ENCODE measurements around the gene COL6A1. TPM values are rescaled to one million over a fixed set of nuclear protein-coding genes. Genes with fewer than 3 reads are reported as not detected.

Gene COL6A1
- total RNA-seq, 1 experiment from 2014 or later: 87.5 TPM

- Histone ChIP-seq H3K4me2 (ENCODE audit: low read length) (no peak overlapping the region), H3K9me3 (ENCODE audit: control insufficient read depth in 1 of 2, insufficient read depth in 1 of 2, low read depth in 1 of 2, low read length in 2 of 2) (no peaks in the 10 kb centered on the region), H2AFZ (ENCODE audit: low read depth, low read length, poor library complexity, severe bottlenecking) (no peak overlapping the region), H3K36me3 (ENCODE audit: control insufficient read depth in 1 of 2, insufficient read depth in 2 of 2, low read length in 2 of 2) (no peaks in the 10 kb centered on the region), H3K9ac (ENCODE audit: low read length) (no peak overlapping the region), H3K79me2 (ENCODE audit: insufficient read depth, low read length) (no peaks in the 10 kb centered on the region), H3K27ac (ENCODE audit: low read depth, low read length) (no peak overlapping the region), H3K9me2 (ENCODE audit: insufficient read depth) (no peaks in the 10 kb centered on the region), H3K4me3 (replicated peaks in 1 of 2; ENCODE audit: low read depth in 1 of 2, low read length in 2 of 2) (no peak overlapping the region), H4K20me1 (ENCODE audit: insufficient read depth) (no peaks in the 10 kb centered on the region), H3K27me3 (ENCODE audit: insufficient read depth, low read length) (no peaks in the 10 kb centered on the region), H3K4me1 (ENCODE audit: control insufficient read depth in 1 of 2, insufficient read depth in 2 of 2, low read length in 2 of 2) (no peaks in the 10 kb centered on the region)
- BruUV-seq (replicated peaks): no TSS peak
- TF ChIP-seq ZNF274 (IDR thresholded peaks at IDR 0.05; ENCODE audit: low read depth, low read length) (no peak), POLR2AphosphoS5 (IDR thresholded peaks at IDR 0.05; ENCODE audit: low read depth, low read length) (no peak), REST (IDR thresholded peaks at IDR 0.05; ENCODE audit: low read depth) (no peak), POLR2A (IDR thresholded peaks at IDR 0.05; ENCODE audit: borderline replicate concordance, extremely low read depth, insufficient read depth, insufficient read length) (no peak)
- ATAC-seq: no peak
- RAD21 ChIA-PET (ENCODE audit: low non-redundant PET in 1 of 2, low total read pairs in 2 of 2, uncharacterized antibody in 2 of 2, unreplicated experiment in 2 of 2): no interaction called here
- intact Hi-C loops (cut with micrococcal nuclease): no loop called here
- CTCF ChIA-PET: no interaction called here
- DNase-seq (ENCODE audit: low read depth, low spot score): no peak
- POLR2A ChIA-PET: no interaction called here
Observed at GRCh38 chr21:45957551-45957950, 24.0 kb upstream of the COL6A1 start.

GRCh38 chr21:45957981-45958600, 23.5 kb upstream of the COL6A1 start:
- no peaks in the 10 kb centered on the region for H4K20me1 ChIP-seq (ENCODE audit: insufficient read depth)
- no peak for DNase-seq (ENCODE audit: low read depth, low spot score)
- RAD21 ChIA-PET (ENCODE audit: low non-redundant PET in 1 of 2, low total read pairs in 2 of 2, uncharacterized antibody in 2 of 2, unreplicated experiment in 2 of 2): no interaction called here
- no peak for TF ChIP-seq SRF (IDR thresholded peaks at IDR 0.05; ENCODE audit: low read depth)
- TF ChIP-seq JUND (IDR thresholded peaks at IDR 0.05): no peak
- no peak for TF ChIP-seq MAX (IDR thresholded peaks at IDR 0.05)
- TF ChIP-seq EZH2 (IDR thresholded peaks at IDR 0.05): no peak
- TF ChIP-seq ZFX (IDR thresholded peaks at IDR 0.05): no peak
- no peak for TF ChIP-seq CTCF (IDR thresholded peaks at IDR 0.05 in 2 of 3, conservative IDR thresholded peaks at IDR 0.05 in 1 of 3; ENCODE audit: borderline replicate concordance in 1 of 3, insufficient read depth in 1 of 3, low read depth in 2 of 3, low read length in 2 of 3)
- no peak for TF ChIP-seq YY1 (IDR thresholded peaks at IDR 0.05; ENCODE audit: extremely low read depth, insufficient replicate concordance, low read depth, low read length)
- no peak for TF ChIP-seq SIN3A (IDR thresholded peaks at IDR 0.05; ENCODE audit: low read depth)
- no peak for TF ChIP-seq RAD21 (IDR thresholded peaks at IDR 0.05; ENCODE audit: low read depth)
- TF ChIP-seq ELF1 (IDR thresholded peaks at IDR 0.05; ENCODE audit: borderline replicate concordance, low read depth): no peak
- no peak for TF ChIP-seq EZH2phosphoT487 (IDR thresholded peaks at IDR 0.05; ENCODE audit: borderline replicate concordance)

More at GRCh38 chr21:45957981-45958600, 23.5 kb upstream of the COL6A1 start:
- H3K9me3 ChIP-seq (ENCODE audit: control insufficient read depth in 1 of 2, insufficient read depth in 1 of 2, low read depth in 1 of 2, low read length in 2 of 2): no peaks in the 10 kb centered on the region
- H3K4me3 ChIP-seq (replicated peaks in 1 of 2; ENCODE audit: low read depth in 1 of 2, low read length in 2 of 2): no peak overlapping the region
- POLR2A ChIA-PET: interaction anchor here (0.6 kb wide), 1 partner anchor 23 kb away, joined by 3 read pairs; the partner anchor contains the start of gene COL6A1
- H3K4me2 ChIP-seq (ENCODE audit: low read length): no peak overlapping the region
- no peak overlapping the region for H3K9ac ChIP-seq (ENCODE audit: low read length)
- no peaks in the 10 kb centered on the region for H3K9me2 ChIP-seq (ENCODE audit: insufficient read depth)
- no peak overlapping the region for H2AFZ ChIP-seq (ENCODE audit: low read depth, low read length, poor library complexity, severe bottlenecking)
- H3K79me2 ChIP-seq (ENCODE audit: insufficient read depth, low read length): no peaks in the 10 kb centered on the region
- CTCF ChIA-PET: no interaction called here
- ATAC-seq: no peak
- no peaks in the 10 kb centered on the region for H3K4me1 ChIP-seq (ENCODE audit: control insufficient read depth in 1 of 2, insufficient read depth in 2 of 2, low read length in 2 of 2)
- H3K27me3 ChIP-seq (ENCODE audit: insufficient read depth, low read length): no peaks in the 10 kb centered on the region
- no TSS peak for BruUV-seq (replicated peaks)
- intact Hi-C loops (cut with micrococcal nuclease): no loop called here
- no peak overlapping the region for H3K27ac ChIP-seq (ENCODE audit: low read depth, low read length)
- H3K36me3 ChIP-seq (ENCODE audit: control insufficient read depth in 1 of 2, insufficient read depth in 2 of 2, low read length in 2 of 2): no peaks in the 10 kb centered on the region
